NCI-H345 treated with DMSO at 0.1 percent for 48 hours (cell line): ENCODE results near the gene RPS28.
"Not testable (repeated sequence)": the region's sequence is repeated elsewhere in the genome, so short reads cannot be mapped to it uniquely, and the experiment has no call there.

Experiments
- DNase-seq: peaks from one replicate; lab custom pipeline; 2025; ENCODE audit not compliant: unreplicated experiment; lab: John Stamatoyannopoulos, UW

The RPS28 gene

GRCh38 chr19:8321067-8321985 is at the start of gene RPS28, which contains the start of gene NDUFA7:
RPS28 (plus strand) TSS chr19:8321496; CDS start chr19:8321531, 35 bp downstream.
NDUFA7 (minus strand) TSS chr19:8321375; CDS start chr19:8321358, 17 bp downstream.
- peak; percentile 89 for DNase-seq

- DNase-seq: not testable (repeated sequence)
Observed at GRCh38 chr19:8276508-8276907, 44.8 kb upstream of the RPS28 start.

GRCh38 chr19:8291337-8291736 is 30.0 kb upstream of the RPS28 start:
- DNase-seq: not testable (repeated sequence)

- DNase-seq: no peak
Observed at GRCh38 chr19:8302357-8302691, 19.0 kb upstream of the RPS28 start.

- DNase-seq: no peak
Observed at GRCh38 chr19:8302734-8303133, 18.6 kb upstream of the RPS28 start.

DNA sequence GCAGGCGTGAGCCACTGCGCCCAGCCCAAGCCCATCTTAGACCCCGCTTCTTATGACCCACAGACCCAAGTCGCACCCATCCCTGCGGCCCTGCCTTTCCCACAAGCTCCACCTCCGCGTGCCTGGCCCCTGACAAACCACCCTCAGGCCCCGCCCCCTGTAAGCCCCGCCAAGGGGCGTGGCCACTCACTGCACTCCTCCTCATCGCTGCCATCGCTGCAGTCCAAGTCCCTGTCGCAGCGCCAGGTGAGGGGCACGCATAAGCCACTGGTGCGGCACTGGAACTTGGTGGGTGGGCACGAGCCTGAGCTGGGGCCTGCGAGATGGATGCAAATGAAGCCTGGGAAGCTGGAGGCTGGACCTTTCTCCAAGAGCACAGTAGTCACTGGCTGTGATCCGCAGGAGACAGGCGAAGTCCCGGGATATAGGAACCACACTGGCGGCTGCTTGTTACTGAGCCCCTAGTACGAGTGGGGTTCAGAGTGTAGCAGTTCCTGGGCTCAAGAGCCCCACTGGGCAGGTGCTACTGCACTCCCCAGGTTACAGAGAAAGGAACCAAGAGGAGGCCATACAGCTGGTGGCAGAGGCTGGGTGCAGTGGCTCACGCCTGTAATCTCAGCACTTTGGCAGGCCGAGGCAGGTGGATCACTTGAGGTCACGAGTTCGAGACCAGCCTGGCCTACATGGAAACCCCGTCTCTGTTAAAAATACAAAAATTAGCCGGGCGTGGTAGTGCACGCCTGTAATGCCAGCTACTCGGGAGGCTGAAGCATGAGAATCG is 16.3 kb upstream of the RPS28 start:
- no peak for DNase-seq

- no peak for DNase-seq
Observed at GRCh38 chr19:8305798-8306197, 15.5 kb upstream of the RPS28 start.

GRCh38 chr19:8306235-8307054 is 14.9 kb upstream of the RPS28 start:
- no peak for DNase-seq

DNA sequence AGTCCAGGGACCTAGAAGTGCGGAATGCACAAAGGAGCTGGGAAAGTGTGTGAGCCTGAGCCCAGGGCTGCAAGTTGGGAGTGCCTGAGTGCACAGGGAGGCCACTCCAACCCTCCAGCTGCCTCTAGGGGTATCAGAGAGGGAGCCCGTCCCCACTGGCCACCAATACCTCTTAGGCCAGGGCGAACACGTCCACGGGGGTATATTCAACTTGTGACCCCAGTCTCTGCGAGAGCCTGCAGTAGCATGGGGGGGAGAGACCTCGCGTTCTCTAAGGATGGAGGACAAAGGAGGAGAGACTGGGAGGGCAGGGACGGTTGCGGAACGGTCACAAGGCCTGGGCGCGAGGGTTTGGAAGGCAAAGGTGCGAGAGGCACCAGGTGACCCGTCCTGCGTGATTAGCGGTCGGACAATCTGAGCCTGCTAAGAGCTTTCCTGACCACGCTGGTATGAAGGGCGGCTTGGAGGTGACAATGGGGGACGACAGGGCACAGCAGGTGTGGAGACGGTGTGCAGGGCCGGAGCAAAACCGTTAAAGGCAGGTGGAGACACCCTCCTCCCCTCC is 13.8 kb upstream of the RPS28 start:
- DNase-seq: no peak

DNA sequence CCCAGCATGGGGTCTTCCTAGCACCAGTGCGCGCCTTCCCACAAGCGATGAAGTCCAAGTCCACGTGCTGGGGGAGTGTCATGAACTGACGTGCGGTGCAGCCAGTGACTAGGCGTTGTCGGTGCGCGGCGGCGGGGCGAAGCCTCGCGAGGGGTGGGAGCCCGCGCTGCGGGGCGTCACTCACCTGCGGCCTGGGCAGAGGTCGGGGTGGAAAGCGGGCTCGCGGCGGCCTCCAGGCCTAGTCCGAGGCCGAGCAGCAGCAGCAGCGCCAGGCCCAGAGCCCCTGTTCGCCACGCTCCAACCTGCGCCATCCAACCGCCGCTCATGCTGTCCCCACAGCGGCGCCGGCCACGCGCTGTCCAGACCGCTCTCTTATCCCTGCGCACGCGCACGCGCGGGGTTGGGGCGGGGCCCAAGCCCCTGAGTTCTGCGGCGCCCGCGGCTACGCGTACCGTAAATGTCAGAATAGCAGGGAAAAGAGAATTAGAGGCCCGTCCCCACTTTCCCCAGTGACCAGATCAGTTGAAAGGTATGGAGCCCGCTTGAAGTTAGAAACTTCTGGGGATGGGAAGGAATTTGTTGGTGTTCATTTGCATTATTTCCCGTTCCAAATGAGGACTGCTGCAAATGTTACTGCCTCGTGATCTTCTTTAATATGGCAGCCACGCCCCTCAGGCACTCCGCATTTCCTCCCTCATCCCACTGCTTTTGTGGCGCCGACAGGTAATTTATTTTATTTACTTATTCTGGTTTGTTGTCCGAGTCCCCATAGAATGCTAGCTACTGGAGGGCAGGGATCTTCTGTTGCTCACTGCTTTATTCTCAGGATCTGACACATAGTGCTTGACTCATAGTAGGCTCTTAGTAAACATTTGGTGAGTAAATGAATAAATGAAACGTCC is 13.1 kb upstream of the RPS28 start, which contains the start of gene CD320:
Gene CD320, minus strand, starts transcription at position 394 of the 902 bp plus-strand sequence. Its CDS starts 68 bp downstream, at position 326.
- DNase-seq: peak; percentile 82

DNA sequence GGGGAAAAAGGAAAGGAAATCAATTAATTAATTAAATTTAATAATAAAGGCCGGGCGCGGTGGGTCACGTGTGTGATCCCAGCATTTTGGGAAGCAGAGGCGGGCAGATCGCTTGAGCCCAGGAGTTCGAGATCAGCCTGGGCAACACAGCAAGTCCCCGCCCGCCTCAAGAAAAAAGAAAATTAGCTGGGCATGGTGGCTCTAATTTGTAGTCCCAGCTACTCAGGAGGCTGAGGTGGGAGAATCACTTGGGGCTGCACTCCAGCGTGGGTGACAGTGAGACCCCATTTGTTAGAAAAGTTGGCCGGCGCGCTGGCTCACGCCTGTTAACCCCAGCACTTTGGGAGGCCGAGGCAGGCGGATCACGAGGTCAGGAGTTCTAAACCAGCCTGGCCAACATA is 12.4 kb upstream of the RPS28 start:
- no peak for DNase-seq

GRCh38 chr19:8310342-8311055 is 10.8 kb upstream of the RPS28 start:
- no peak for DNase-seq

DNA sequence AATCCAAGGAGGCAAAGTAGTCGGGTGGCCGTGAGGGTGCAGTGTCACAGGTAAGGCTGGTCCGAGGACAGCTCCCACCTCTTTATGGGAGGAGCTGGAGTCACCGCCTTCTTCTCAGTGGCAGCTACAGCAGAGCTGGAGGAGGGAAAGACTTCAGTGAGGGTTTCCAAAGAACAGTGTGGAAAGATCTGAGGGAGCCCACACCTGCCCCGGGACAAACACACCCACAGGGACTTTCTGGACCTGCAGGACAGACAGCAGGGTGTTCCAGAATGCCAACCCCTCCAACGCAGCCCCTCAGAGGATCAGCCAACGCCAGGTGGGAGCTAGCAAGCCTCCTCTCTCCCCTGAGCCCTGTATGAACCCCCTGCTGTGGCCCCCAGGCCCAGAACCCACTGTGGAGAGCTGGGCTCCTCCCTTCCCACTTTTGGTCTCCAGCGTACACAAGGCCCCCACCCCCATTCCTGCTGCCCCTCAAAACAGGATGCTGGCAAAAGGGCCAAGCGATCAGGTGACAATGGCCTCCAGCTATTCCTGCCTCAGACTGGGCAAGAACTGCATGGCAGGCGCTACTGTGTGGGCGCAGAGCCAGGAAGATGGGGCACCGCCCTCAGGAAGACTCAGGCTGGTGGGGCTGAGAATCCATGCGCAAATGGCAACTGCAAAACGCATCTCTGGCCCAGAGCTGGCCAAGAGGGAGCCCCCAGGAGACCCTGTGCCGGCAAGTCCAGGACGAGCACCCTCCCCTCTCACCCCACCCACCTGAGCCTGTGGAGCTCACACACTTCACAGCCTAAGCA is 9.6 kb upstream of the RPS28 start:
- no peak for DNase-seq

DNA sequence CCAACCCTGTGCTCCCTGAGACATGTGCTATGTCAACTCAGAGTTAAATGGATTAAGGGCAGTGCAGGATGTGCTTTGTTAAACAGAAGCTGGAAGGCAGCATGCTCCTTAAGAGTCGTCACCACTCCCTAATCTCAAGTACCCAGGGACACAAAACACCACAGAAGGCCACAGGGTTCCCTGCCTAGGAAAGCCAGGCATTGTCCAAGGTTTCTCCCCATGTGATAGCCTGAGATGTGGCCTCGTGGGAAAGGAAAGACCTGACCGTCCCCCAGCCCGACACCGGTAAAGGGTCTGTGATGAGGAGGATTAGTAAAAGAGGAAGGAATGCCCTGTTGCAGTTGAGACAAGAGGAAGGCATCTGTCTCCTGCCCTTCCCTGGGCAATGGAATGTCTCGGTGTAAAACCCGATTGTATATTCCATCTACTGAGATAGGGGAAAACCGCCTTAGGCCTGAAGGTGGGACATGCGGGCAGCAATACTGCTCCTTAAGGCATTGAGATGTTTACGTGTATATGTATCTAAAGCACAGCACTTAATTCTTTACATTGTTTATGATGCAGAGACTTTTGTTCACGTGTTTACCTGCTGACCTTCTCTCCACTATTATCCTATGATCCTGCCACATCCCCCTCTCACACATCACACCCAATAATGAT is 6.2 kb upstream of the RPS28 start:
- DNase-seq: not testable (repeated sequence)

- no peak for DNase-seq
Observed at GRCh38 chr19:8316351-8317125, 4.8 kb upstream of the RPS28 start.

DNA sequence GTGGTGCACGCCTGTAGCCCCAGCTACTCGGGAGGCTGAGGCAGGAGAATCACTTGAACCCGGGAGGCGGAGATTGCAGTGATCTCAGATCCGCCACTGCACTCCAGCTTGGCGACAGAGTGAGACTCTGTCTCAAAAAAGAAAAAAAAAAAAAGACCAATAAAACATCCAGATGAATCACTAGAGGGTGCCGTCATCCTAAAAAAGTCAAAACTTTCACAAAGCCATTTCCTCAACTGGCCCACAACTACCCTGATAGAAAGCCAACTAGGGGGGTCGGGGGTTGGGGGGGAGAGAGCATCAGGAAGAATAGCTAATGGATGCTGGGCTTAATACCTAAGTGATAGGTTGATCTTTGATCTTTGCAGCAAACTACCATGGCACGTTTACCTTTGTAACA is 2.5 kb upstream of the RPS28 start:
- not testable (repeated sequence) for DNase-seq
